Glutamatergic neuron (in vitro differentiated cells): ENCODE results near the gene EZH2. TPM values are rescaled to one million over a fixed set of nuclear protein-coding genes. Genes with fewer than 3 reads are reported as not detected.

Experiments
- DNase-seq: peaks from one replicate; pipeline ENCODE4 v3.0.0; 2022
- H3K27ac Mint-ChIP-seq: one replicate; pipeline ENCODE4 v1.8.0; 2020; ENCODE audit warnings: mild to moderate bottlenecking, mixed read lengths, inconsistent platforms; ENCODE audit not compliant: unreplicated experiment
- H3K27me3 Mint-ChIP-seq: one replicate; pipeline ENCODE4 v1.8.0; 2020; ENCODE audit warnings: mild to moderate bottlenecking, moderate library complexity, mixed read lengths, inconsistent platforms; ENCODE audit not compliant: unreplicated experiment
- H3K36me3 Mint-ChIP-seq: one replicate; pipeline ENCODE4 v1.8.0; 2020; ENCODE audit warnings: mild to moderate bottlenecking, mixed read lengths, inconsistent platforms; ENCODE audit not compliant: unreplicated experiment
- H3K4me1 Mint-ChIP-seq: one replicate; pipeline ENCODE4 v1.8.0; 2020; ENCODE audit warnings: mild to moderate bottlenecking, low read depth, mixed read lengths, inconsistent platforms; ENCODE audit not compliant: unreplicated experiment
- H3K4me3 Mint-ChIP-seq: one replicate; pipeline ENCODE4 v1.8.0; 2020; ENCODE audit warnings: mild to moderate bottlenecking, mixed read lengths, inconsistent platforms; ENCODE audit not compliant: unreplicated experiment
- H3K9me3 Mint-ChIP-seq: one replicate; pipeline ENCODE4 v1.8.0; 2020; ENCODE audit warnings: mild to moderate bottlenecking, moderate library complexity, mixed read lengths, inconsistent platforms; ENCODE audit not compliant: unreplicated experiment
- total RNA-seq: library from RNA; stranded (reverse); fragmentation: NEBNext Ultra II Directional; extraction: Animal tissue kit (Norgen Biotek cat#: 25700); gene quantifications from one replicate; pipeline ENCODE4 v1.2.1, GENCODE V29; 2021; ENCODE audit not compliant: unreplicated experiment
- TF ChIP-seq, protein P1 (sequence below): fragments of 200-600 bp; sonication (generic); IDR thresholded peaks from one replicate; pipeline ENCODE4 v1.5.0; 2021; ENCODE audit not compliant: partially characterized antibody, unreplicated experiment

The EZH2 gene
- total RNA-seq, 1 donor from 2014 or later = 314 TPM

DNA sequence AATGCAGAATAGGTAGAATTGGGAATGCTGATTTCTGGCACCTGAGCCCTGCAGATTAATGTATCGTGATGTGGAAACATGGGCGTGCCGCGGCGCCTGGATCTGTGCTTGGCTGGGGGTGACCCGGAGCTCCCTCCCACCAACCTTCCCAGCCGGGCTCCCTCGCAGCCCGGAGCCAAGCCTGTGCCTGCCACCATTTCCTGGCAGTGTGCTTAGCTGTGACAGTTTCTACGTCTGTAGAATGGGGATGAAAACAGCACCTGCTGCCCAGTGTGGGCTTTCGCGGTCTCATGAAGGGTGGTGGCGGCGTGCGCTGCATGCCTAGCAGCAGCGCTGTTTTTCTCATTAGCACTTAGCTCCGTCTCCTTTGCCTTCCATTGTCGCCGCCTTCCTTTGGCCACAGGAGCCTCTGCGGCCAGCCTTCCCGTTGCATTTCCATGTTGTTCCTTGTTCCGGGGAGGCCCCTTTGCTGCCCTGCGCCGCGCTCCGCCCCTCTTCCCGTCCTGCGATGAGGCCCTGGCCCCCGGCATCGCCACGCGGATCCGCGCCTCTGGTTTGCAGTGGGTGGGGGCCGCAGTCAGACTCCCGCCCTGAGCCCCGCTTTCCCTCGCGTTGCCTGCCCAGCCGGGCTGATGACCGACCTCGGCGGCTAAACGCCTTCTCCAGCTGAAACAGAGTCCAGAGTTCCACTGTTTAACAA lies 101.2 kb downstream of the EZH2 start:
- no peaks in the 10 kb centered on the region for H3K9me3 Mint-ChIP-seq
- no peaks in the 10 kb centered on the region for H3K27me3 Mint-ChIP-seq
- no peak overlapping the region for H3K4me3 Mint-ChIP-seq
- H3K27ac Mint-ChIP-seq = peak overlapping the region; percentile 55
- DNase-seq = no peak
- TF ChIP-seq, protein P1, sequence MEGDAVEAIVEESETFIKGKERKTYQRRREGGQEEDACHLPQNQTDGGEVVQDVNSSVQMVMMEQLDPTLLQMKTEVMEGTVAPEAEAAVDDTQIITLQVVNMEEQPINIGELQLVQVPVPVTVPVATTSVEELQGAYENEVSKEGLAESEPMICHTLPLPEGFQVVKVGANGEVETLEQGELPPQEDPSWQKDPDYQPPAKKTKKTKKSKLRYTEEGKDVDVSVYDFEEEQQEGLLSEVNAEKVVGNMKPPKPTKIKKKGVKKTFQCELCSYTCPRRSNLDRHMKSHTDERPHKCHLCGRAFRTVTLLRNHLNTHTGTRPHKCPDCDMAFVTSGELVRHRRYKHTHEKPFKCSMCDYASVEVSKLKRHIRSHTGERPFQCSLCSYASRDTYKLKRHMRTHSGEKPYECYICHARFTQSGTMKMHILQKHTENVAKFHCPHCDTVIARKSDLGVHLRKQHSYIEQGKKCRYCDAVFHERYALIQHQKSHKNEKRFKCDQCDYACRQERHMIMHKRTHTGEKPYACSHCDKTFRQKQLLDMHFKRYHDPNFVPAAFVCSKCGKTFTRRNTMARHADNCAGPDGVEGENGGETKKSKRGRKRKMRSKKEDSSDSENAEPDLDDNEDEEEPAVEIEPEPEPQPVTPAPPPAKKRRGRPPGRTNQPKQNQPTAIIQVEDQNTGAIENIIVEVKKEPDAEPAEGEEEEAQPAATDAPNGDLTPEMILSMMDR = no peak
- H3K36me3 Mint-ChIP-seq = peaks cover 18% of the 10 kb centered on the region
- peaks cover 21% of the 10 kb centered on the region for H3K4me1 Mint-ChIP-seq

DNA sequence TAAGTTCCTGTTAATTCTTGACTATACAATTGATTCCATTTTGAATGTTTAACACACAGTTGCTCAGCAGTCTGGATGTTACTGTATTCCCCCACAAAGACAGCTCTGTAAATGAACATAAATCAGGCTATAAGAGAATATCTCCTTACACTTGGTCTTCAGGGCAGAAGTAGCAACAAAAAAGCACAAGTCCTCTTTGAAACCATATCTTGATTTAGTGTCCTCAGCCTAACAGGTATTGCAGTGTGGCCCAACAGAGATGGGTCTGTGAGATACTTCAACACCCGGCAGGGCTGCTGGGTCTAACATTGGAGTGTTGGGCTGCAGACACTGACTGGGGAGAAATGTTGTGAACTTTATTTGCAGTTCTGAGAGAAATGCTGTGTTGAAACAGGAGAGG lies 109.6 kb downstream of the EZH2 start:
- Mint-ChIP-seq H3K27me3 (peaks cover 4% of the 10 kb centered on the region), H3K4me1 (peaks cover 20% of the 10 kb centered on the region), H3K4me3 (no peak overlapping the region), H3K9me3 (no peaks in the 10 kb centered on the region), H3K36me3 (peaks cover 10% of the 10 kb centered on the region), H3K27ac (no peak overlapping the region)
- no peak for DNase-seq
- TF ChIP-seq, protein P1 = no peak

DNA sequence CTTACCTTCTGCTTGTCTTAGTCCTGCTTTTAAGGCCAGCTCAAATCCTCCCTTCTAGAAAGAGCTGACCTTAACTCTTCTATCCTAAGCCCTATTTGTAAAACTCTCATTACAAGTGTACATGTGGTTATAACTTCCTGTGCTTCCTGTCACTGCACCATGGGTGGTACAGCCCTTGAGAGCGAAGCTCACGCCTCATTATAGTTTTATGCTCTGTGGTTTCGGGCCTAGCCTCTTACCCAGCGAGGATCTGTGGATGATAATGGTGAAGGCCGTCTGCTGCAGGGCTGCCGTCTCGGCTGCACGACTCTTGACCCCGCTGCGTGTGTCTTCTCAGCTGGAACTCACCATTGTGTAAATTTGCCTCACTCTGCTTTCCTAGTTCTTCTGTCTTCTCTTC lies 110.8 kb downstream of the EZH2 start:
- Mint-ChIP-seq H3K4me1 (peaks cover 9% of the 10 kb centered on the region), H3K36me3 (peaks cover 2% of the 10 kb centered on the region), H3K9me3 (no peaks in the 10 kb centered on the region), H3K27ac (peak overlapping the region; percentile 63), H3K27me3 (peaks cover 5% of the 10 kb centered on the region), H3K4me3 (no peak overlapping the region)
- no peak for DNase-seq
- TF ChIP-seq, protein P1 = no peak

DNA sequence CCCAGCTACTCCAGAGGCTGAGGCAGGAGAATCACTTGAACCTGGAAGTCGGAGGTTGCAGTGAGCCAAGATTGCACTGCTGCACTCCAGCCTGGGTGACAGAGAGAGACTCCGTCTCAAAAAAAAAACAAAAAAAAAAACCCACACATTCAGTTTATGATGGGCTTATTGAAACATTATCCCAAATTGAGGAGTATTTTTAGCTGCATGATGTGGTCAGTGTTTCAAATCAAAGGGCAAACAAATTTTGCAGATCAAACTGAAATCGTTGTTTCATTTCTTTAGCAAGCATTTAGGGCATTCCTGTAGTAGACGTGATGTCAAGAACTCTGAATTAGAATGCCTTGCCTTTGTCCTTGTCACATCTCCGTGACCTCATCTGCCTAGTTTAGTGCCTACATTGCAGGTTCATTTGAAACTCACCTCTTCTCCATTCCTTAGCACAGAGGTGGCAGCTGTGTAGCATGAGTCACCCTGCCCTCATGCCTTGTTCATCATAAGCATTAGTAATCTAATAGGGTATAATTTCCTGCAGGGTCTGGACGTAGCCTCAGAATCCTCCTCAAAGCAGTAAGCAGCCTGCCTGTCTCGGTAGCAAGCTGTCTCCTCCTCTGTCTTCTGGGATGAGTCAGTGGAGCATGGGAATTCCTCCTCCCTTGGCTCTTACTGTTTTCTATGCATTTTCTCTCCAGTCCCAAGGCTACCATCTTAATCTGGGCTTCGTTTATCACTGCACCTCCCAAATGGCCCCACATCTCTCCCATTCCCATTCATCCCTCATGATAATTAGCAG lies 111.6 kb downstream of the EZH2 start:
- TF ChIP-seq, protein P1 = no peak
- no peak for DNase-seq
- H3K4me1 Mint-ChIP-seq = peaks cover 6% of the 10 kb centered on the region
- H3K27ac Mint-ChIP-seq = peak overlapping the region; percentile 63
- no peaks in the 10 kb centered on the region for H3K9me3 Mint-ChIP-seq
- peaks cover 5% of the 10 kb centered on the region for H3K27me3 Mint-ChIP-seq
- no peaks in the 10 kb centered on the region for H3K36me3 Mint-ChIP-seq
- peak overlapping the region; percentile 39 for H3K4me3 Mint-ChIP-seq

DNA sequence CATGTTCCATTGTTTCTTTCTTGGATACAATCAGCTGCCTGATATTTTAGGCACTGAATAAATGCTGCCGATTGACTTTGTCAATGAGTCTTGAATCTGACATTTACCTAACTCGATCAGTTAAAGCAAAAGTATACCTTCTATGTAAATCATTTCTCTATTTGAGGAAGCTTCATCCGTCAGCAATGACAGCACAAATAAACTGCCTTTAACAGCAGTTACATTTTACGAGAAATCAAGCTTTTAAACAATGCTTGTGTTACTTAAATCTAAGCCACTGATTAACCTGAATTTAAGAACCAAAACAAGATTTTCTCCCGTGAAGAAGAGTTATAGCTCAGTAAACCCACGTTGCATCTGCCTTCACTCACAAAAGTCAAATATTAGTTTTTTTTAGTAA lies 114.1 kb downstream of the EZH2 start:
- TF ChIP-seq, protein P1 = no peak
- Mint-ChIP-seq H3K4me3 (no peak overlapping the region), H3K9me3 (no peaks in the 10 kb centered on the region)

More for the DNA sequence above, 114.1 kb downstream of the EZH2 start:
- Mint-ChIP-seq H3K36me3 (no peaks in the 10 kb centered on the region), H3K27me3 (peaks cover 3% of the 10 kb centered on the region), H3K4me1 (peaks cover 5% of the 10 kb centered on the region), H3K27ac (no peak overlapping the region)
- no peak for DNase-seq
